HG03175 (cell line): Measurements from ENCODE around the gene KCNK2.

Experiments
- ATAC-seq: cut with Tn5 transposase; IDR thresholded peaks from one replicate; pipeline ENCODE4 v1.9.1; 2021; ENCODE audit warnings: mild to moderate bottlenecking, moderate library complexity; ENCODE audit not compliant: unreplicated experiment

KCNK2 gene

GRCh38 chr1:215094381-215094780 lies 11.8 kb downstream of the KCNK2 start:
- no peak for ATAC-seq

GRCh38 chr1:215095524-215095923 lies 13.0 kb downstream of the KCNK2 start:
- ATAC-seq: no peak

- ATAC-seq: no peak
These were observed 19.0 kb downstream of the KCNK2 start for GRCh38 chr1:215101511-215101910.

GRCh38 chr1:215104283-215104682 lies 21.7 kb downstream of the KCNK2 start:
- no peak for ATAC-seq

GRCh38 chr1:215106067-215106466 lies 23.5 kb downstream of the KCNK2 start:
- no peak for ATAC-seq

GRCh38 chr1:215109171-215109570 lies 26.6 kb downstream of the KCNK2 start:
- no peak for ATAC-seq

GRCh38 chr1:215111916-215112315 lies 29.4 kb downstream of the KCNK2 start:
- no peak for ATAC-seq

- ATAC-seq: no peak
These were observed 31.2 kb downstream of the KCNK2 start for GRCh38 chr1:215113776-215114153.

GRCh38 chr1:215114154-215114933 lies 31.8 kb downstream of the KCNK2 start:
- ATAC-seq: no peak

GRCh38 chr1:215115760-215116159 lies 33.2 kb downstream of the KCNK2 start:
- no peak for ATAC-seq

GRCh38 chr1:215118081-215118480 lies 35.5 kb downstream of the KCNK2 start:
- no peak for ATAC-seq

GRCh38 chr1:215119056-215119455 lies 36.5 kb downstream of the KCNK2 start:
- no peak for ATAC-seq

- no peak for ATAC-seq
These were observed 37.3 kb downstream of the KCNK2 start for GRCh38 chr1:215119719-215120365.

GRCh38 chr1:215128504-215128903 lies 46.0 kb downstream of the KCNK2 start:
- no peak for ATAC-seq

GRCh38 chr1:215131291-215131690 lies 48.8 kb downstream of the KCNK2 start:
- ATAC-seq: no peak

GRCh38 chr1:215132156-215132555 lies 49.6 kb downstream of the KCNK2 start:
- no peak for ATAC-seq

GRCh38 chr1:215133532-215133931 lies 51.0 kb downstream of the KCNK2 start:
- no peak for ATAC-seq

GRCh38 chr1:215137985-215138384 lies 55.4 kb downstream of the KCNK2 start:
- no peak for ATAC-seq

- no peak for ATAC-seq
These were observed 57.6 kb downstream of the KCNK2 start for GRCh38 chr1:215140135-215140534.

- ATAC-seq: no peak
These were observed 58.9 kb downstream of the KCNK2 start for GRCh38 chr1:215141460-215141859.

GRCh38 chr1:215143497-215143896 lies 61.0 kb downstream of the KCNK2 start:
- ATAC-seq: no peak

GRCh38 chr1:215146240-215146975 lies 63.9 kb downstream of the KCNK2 start:
- no peak for ATAC-seq
